ENCODE results near the gene OR4D5.

OR4D5 gene

DNA sequence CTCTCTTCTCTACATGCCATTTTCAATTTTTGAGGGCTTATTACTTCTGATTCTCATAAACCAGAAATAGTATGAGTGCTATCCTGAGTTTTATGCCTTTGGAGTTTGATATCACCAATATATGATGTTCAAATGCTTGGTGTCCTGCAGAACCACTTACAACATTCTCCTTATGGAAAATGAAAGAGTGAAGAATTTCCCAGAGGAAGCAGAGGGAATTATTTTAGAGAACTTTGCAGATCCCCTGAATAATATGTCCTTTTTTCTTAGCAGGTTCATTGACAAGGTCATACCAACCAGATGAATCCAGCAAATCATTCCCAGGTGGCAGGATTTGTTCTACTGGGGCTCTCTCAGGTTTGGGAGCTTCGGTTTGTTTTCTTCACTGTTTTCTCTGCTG lies at the start of gene OR4D5:
OR4D5 (plus strand) TSS at position 301 of the 400 bp plus-strand sequence; CDS start at position 301, 0 bp downstream.
- DNase-seq (ENCODE audit: low read depth) = no peak

DNA sequence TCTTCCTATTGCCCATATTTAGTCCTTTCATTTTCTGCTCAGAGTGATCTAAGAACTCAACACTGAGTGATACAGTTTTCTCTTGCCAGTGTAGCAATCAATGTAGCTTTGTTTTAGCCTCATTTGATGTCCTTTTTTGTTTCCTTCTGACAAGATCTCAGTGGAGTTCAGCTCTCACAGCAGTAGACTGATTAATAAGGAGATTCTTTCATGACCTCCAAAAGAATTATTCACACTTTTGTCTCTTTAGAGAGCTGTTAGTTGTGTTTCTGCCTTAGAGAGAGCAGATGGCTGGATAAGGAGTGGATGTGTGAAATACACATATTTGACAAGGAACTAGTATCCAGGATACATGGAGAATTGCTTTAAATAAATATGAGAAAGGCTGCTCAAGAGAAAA lies 47.4 kb upstream of the OR4D5 start:
- no peak for DNase-seq (ENCODE audit: low read depth)

DNA sequence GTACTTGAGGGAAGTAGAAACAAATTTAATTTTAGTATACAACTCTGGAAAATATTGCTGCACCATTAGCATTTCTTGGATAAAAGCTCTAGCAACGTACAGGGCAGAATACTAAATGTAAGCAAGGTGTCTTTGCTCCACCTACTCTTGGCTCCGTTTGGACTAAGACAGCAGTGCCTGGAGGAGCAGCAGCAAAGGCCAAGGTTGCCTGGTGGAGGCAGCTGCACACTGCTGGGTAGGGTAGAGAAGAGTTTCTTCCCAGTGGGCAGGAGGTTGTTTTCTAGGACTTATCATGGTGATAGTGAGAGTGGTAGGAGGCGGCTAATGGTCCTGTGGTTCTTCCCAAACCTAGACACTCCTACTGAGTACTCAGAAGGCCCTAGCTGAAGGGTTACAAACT lies 39.6 kb upstream of the OR4D5 start:
- DNase-seq (ENCODE audit: low read depth) = no peak

DNA sequence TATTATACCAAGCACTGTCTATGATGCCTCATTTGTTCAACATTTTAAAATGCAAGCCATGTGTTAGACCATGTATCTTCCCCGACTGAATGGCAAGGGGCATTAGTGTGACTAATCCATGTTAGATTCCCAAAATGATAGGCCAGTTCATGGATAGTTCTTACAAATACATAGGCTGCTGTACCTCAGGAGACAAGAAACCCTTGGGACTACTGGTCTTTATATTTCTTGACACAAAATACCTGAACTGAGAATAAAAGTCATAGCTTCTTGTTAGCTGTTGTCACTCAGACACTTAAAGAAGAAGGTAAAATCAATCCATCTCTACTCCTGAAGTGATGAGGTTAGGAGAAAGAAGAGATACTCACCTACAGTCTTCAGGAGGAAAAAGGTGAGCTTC lies 37.5 kb upstream of the OR4D5 start, which contains the start of gene OR8D4:
OR8D4 (plus strand) TSS at position 301 of the 400 bp plus-strand sequence. CDS start 4,265 bp downstream, outside the sequence.
- no peak for DNase-seq (ENCODE audit: low read depth)

DNA sequence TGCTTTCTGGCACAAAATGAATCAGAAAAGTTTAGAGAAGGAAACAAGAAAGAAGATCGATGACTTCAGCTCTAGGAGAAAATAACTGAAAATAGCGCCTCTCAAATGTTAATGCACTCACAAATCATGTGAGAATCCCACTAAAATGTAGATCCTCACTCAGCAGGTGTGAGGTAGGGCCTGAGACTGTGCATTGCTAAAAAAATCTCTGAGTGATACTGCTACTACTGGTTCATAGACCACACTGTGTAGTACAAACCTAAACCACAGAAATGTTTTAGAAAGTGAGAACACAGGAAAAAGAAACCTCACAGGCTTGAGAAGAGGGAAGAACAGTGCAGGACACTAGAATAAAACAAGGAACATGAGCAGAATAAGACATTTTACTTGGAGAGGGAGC lies 35.5 kb upstream of the OR4D5 start:
- no peak for DNase-seq (ENCODE audit: low read depth)

DNA sequence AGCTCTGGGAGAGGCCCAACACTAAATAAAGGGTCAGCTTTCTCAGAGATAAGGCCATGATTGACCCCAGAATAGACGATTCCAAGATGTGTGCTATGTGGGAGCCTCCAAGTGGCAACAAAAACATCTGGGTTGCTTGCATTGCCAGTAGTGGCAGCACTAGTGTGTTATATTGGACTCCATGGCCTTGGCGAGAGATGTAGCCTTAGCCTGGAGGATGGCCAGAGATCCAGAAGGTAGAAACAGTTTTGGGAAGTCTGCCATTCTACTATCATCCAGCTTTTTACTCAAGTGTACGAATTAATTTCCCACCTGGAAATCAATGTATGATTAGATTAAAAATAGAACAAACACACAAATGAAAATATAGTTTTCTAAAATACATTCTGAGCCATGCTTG lies 34.5 kb upstream of the OR4D5 start:
- no peak for DNase-seq (ENCODE audit: low read depth)

DNA sequence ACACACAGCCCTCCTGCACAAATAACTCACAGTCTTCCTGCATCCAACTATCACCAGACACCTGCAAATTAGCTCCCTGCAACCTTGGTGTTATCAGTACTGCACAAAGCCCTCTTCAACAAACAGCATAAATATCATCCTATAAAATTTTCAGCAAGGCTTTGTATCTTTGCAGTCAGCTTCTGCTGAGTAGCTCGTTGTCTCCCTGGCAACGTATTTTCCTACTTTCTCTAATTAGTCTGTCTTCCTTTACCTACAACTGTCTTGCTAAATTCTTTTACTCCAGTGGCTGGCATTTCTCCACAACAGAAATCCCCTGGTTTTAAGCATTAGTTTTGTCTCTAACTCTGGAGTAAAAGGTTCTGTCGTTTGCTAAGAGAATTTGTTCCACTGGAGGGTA lies 33.6 kb upstream of the OR4D5 start:
- no peak for DNase-seq (ENCODE audit: low read depth)

DNA sequence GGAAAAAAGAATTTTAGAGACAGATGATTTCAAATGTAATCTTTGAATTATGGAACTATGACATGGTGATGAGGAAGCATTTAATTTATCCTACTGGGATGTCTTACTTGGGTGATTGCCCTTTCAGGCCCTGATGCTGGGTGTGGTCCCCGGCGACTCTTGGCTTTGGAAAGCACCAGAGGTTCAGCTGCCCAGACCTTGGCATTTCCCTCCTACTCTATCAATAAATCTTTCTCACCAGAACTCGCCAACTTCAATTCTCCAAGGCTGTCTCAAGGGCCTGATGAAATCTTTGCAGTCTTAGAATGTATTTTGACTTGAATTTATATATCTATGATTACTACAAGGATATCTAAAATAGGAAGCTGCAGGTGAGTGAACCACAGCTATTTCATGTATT lies 18.5 kb upstream of the OR4D5 start:
- DNase-seq (ENCODE audit: low read depth) = no peak

DNA sequence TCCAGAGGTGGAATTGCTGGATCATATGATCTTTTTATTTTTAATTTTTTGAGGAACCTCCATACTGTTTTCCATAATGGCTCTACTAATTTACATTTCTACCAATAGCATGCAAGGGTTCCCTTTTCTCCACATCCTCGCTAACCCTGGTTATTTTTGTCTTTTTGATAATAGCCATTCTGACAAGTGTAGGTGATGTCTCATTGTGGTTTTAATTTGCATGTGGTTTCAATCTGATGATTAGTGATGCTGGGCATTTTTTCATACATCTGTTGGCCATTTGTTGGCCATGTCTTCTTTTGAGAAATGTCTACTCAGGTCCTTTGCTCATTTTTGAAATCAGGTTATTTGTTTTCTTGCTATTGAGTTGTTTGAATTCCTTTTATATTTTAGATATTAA lies 15.4 kb upstream of the OR4D5 start:
- DNase-seq (ENCODE audit: low read depth) = no peak

DNA sequence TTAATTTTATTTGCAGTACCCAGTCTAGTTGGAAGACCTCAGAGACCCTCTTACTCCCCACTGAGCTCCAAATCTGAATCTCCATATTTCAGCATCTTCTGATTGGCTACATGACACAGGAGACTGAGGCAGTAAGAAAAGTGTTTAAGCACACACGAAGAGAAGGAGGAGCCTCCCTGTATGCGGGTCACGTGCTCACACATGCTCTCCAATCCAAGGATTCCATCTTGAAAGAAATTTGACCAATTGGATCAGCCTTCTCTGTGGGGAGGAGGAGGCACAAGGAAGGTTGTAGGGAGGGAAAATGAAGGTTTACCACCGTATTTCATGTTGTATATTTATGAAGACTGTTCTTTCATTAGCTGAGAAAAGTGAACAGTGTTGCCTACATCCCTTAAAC lies 3.0 kb downstream of the OR4D5 start:
- no peak for DNase-seq (ENCODE audit: low read depth)

DNA sequence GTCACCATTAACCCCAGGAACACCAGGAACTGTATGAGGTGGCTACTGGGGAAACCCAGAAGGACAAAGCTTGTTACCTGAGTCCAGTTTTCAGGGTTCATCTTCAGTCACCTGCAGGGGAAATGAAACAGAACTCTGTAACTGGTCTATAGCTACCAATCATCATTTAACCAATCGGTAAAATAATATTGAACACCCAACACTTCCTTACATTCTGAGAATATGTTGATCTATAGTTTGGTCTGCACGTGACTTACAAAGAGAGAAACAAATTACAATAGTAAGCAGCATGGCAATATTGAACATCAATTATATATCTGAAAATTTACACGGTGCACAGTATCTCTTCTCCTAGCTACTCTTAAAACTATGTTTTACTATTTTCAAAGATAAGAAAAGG lies 4.3 kb downstream of the OR4D5 start, which contains the start of gene OR6T1:
OR6T1 (minus strand) TSS at position 101 of the 400 bp plus-strand sequence; CDS start at position 101, 0 bp downstream.
- no peak for DNase-seq (ENCODE audit: low read depth)

DNA sequence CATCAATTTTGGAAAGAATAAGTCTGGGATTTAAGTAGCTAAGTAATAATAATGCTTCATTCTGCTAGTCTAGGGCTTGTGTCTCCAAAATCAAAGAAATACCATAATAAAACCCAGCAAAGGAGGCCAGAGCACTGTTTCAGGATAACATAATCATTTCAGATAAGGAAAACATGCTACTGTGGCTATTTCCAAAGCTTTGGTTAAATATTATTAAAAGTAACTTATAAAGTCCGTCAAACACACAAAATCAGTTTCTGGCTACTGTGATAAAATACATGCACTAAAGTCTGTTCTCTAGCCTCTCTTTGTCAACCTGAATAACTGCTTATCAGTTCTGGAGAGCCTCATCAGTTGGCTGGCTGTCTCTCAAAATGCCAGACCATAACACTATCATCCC lies 5.7 kb downstream of the OR4D5 start:
- DNase-seq (ENCODE audit: low read depth) = no peak

DNA sequence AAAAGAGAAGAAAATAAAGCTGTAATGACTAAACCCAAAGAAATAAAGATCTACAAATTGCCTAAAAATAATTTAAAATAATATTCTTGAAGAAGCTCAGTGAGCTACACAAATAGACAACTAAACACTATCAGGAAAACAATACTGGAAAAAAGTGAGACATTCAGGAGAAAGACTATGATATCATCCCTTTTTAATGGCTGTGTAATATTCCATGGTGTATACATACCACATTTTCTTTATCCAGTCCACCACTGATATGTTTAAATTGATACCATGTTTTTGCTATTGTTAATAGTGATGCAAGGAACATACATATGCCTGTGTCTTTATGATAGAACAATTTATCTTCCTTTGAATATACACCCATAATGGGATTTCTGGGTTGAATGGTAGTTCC lies 17.3 kb downstream of the OR4D5 start:
- DNase-seq (ENCODE audit: low read depth) = no peak

DNA sequence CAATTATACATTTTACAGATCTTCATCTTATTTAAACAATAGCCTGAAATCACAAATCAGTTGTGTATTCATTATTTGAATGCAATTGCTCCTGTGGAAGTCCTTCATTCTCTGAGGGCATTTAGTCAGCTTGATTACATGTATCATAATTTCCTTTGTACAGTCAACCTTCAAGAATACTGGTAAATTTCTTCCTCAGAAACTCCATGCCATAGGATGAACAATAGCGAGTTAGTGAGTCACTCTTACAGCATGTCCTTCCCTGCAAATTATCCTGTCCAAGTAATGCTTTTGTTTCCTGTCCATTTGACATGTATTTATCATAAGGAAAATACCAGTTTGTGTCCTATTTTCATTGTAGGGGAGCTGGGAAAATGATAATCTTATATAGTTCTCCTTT lies 34.4 kb downstream of the OR4D5 start:
- DNase-seq (ENCODE audit: low read depth) = peak; percentile 60

DNA sequence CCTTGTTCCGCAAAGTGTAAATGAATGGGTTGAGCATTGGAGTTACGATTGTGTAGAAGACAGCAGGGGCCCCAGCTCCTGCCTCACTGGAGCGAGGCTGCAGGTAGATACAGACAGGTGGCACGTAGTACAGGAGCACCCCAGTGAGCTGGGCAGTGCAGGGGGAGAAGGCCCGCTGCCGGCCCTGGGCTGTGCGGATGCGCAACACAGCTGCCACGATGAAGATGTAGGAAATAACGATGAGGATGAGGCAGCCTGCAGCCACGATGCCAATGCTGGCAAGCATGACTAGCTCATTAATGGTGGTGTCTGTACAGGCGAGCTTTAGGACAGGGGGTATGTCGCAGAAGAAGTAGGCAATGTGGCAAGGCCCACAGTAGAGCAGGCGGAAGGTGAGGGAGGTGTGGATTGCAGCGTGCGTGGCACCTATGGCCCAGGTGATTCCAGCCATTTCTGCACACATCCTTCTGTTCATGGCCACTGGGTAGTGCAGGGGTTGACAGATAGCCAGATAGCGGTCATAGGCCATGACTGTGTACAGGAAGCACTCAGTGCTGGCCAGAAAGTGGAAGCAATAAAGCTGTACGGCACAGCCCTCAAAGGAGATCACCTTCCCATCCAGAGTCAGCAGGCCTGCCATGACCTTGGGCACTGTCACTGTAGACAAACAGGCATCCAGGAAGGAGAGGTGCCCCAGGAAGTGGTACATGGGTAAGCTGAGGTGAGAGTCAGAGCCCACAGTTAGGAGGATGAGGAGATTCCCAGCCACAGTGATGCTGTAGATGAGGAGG lies 37.5 kb downstream of the OR4D5 start:
- no peak for DNase-seq (ENCODE audit: low read depth)

DNA sequence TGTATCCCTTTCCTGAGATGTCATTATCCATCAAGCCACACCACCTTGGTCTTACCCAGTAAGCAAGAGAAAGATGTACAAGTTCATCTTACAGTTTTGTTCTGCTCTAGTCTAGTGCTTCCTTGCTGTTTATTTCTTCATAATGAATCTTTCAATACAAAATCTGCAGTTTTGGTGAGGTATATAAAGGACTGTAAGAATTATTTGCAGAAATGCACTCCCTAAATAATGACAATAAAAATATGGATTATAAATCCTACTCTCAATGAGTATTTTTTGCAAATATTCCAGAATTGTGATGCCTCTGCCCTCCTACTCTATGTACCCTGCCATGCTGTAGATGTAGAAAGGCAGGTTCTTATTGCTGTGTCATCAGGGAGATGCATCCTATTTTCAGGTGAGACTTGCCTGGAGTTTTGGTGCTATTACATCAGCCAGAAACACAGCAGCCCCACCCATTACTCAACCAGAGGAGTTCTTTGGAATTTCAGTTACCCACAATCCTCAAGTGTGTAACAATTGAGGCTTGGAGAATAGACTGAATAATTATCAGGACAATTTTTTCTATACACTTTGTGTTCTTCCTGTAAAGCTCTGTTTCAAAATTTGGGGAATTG lies 38.4 kb downstream of the OR4D5 start, which contains the start of gene OR10S1:
OR10S1 (minus strand) TSS at position 51 of the 617 bp plus-strand sequence. CDS start 117 bp downstream, outside the sequence.
- no peak for DNase-seq (ENCODE audit: low read depth)

DNA sequence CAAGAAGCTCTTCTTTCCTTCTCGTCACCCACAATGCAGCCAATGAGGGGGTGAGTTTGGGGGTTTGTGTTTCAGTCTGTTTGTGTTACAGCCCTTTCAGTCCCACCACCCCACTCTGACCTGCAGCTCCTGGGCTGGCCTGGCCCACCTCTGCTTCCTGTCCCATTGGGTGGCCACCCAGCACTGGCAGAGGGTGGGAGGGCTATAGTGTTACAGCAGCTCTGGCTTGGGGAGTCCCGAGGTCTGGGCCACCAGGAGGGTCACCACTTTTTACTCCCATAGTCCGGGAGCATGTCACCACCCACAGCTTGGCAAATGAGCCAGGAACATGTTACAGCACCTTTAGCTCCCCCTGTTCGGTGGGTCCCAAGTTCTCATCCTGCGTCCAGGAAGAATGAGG lies 39.9 kb downstream of the OR4D5 start:
- DNase-seq (ENCODE audit: low read depth) = no peak
